ENCODE measurements around the gene HPS5. TPM values are rescaled to one million over a fixed set of nuclear protein-coding genes. Genes with fewer than 3 reads are reported as not detected.

The HPS5 gene, protein sequence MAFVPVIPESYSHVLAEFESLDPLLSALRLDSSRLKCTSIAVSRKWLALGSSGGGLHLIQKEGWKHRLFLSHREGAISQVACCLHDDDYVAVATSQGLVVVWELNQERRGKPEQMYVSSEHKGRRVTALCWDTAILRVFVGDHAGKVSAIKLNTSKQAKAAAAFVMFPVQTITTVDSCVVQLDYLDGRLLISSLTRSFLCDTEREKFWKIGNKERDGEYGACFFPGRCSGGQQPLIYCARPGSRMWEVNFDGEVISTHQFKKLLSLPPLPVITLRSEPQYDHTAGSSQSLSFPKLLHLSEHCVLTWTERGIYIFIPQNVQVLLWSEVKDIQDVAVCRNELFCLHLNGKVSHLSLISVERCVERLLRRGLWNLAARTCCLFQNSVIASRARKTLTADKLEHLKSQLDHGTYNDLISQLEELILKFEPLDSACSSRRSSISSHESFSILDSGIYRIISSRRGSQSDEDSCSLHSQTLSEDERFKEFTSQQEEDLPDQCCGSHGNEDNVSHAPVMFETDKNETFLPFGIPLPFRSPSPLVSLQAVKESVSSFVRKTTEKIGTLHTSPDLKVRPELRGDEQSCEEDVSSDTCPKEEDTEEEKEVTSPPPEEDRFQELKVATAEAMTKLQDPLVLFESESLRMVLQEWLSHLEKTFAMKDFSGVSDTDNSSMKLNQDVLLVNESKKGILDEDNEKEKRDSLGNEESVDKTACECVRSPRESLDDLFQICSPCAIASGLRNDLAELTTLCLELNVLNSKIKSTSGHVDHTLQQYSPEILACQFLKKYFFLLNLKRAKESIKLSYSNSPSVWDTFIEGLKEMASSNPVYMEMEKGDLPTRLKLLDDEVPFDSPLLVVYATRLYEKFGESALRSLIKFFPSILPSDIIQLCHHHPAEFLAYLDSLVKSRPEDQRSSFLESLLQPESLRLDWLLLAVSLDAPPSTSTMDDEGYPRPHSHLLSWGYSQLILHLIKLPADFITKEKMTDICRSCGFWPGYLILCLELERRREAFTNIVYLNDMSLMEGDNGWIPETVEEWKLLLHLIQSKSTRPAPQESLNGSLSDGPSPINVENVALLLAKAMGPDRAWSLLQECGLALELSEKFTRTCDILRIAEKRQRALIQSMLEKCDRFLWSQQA
- 12.4 to 18.0 TPM (median 14.4 TPM) in 5 replicates for total RNA-seq (2022; extraction: Qiagen RNA extraction)

DNA sequence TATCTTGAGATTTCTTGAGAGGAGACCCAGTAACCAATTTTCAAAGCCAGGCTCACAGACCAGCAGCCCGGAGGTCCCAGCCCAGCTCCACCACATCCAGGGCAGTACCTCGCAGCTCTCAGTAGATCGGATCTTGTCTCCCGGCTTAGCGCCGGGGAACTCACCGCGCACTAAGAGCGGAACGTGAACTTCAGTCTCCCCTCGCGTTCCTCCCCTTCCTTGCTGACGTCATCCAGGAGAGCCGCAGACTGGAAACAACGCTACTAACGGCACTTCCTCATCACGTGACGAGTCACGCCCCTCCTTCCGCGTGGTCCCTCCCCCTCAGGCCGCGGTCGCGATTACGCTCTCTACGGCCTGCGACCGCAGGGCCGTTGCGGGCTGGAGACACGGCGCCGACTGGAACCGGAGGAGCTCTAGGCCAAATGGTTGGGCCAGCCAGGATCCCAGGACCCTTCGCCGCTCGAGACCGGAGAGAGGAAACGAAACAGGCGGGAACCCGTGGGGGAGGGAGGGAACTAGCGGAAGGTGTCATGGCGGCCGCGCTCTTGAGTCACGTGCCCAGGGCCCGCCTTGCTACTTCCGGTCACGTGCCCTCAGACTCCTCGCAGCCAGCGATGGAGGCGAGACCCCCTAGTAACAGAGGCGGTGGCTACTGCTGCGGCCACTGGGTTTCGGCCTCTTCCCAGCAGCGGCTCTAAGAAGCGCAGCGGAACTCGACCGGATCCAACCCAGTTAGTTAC is at the start of gene HPS5, which contains the start of gene GTF2H1:
TSS of gene HPS5 (minus strand) at position 172 of the 743 bp plus-strand sequence. CDS start 4,282 bp downstream, outside the sequence.
TSS of gene GTF2H1 (plus strand) at position 599 of the 743 bp plus-strand sequence. CDS start 10,508 bp downstream, outside the sequence.

GRCh38 chr11:18265949-18266348 is 56.0 kb downstream of the HPS5 start, which contains the start of gene SAA1:
Gene SAA1 (plus strand): TSS chr11:18266264. CDS start chr11:18266888, 624 bp downstream.

GRCh38 chr11:18248561-18248960 is 73.4 kb downstream of the HPS5 start, which contains the start of gene SAA2:
Gene SAA2 (minus strand): TSS chr11:18248668. CDS start chr11:18248011, 657 bp downstream.

GRCh38 chr11:18236664-18237356 is 85.1 kb downstream of the HPS5 start, which contains the start of gene SAA4:
Gene SAA4 (minus strand): TSS chr11:18236802. CDS start chr11:18235926, 876 bp downstream.

Other genes starting within 250 kb of the HPS5 start
- gene SAAL1, start 216.1 kb downstream of the HPS5 start, total RNA-seq (2022; extraction: Qiagen RNA extraction) = 37.5 to 45.4 TPM (median 39.3 TPM) in 5 replicates
- gene MRGPRX3, start 189.6 kb downstream of the HPS5 start, total RNA-seq (2022; extraction: Qiagen RNA extraction) = 0.09 TPM in 1 of 5 replicates, not detected in the others
- not detected in 5 replicates for gene MRGPRX4, start 149.3 kb downstream of the HPS5 start, total RNA-seq (2022; extraction: Qiagen RNA extraction)
- not detected in 5 replicates for gene SAA4, start 85.3 kb downstream of the HPS5 start, total RNA-seq (2022; extraction: Qiagen RNA extraction)
- gene SAA2, start 73.5 kb downstream of the HPS5 start, total RNA-seq (2022; extraction: Qiagen RNA extraction) = 0.15 to 0.31 TPM (median 0.22 TPM) in 4 of 5 replicates, not detected in the other
- 2.4 to 4.0 TPM (median 3.4 TPM) in 5 replicates for gene SAA1, start 55.9 kb downstream of the HPS5 start, total RNA-seq (2022; extraction: Qiagen RNA extraction)
- 34.1 to 41.3 TPM (median 37.7 TPM) in 5 replicates for gene GTF2H1, start 427 bp upstream of the HPS5 start, total RNA-seq (2022; extraction: Qiagen RNA extraction)
- gene LDHA, start 72.4 kb upstream of the HPS5 start, total RNA-seq (2022; extraction: Qiagen RNA extraction) = 2,733 to 4,246 TPM (median 3,146 TPM) in 5 replicates
- gene LDHC, start 90.2 kb upstream of the HPS5 start, total RNA-seq (2022; extraction: Qiagen RNA extraction) = not detected in 5 replicates
- gene LDHAL6A, start 133.7 kb upstream of the HPS5 start, total RNA-seq (2022; extraction: Qiagen RNA extraction) = not detected in 5 replicates
- 90.9 to 107 TPM (median 98.1 TPM) in 5 replicates for gene TSG101, start 204.8 kb upstream of the HPS5 start, total RNA-seq (2022; extraction: Qiagen RNA extraction)

Data from A549 treated with Hydrocortisone at 1 μM for 4 hours (cell line).